Calu3 (cell line): ENCODE data around the gene FGF11. TPM values are rescaled to one million over a fixed set of nuclear protein-coding genes. Genes with fewer than 3 reads are reported as not detected.
A peak's percentile ranks its signal among the peaks of the same experiment; 100 is the strongest.

Source experiments
- BruUV-seq: library from RNA; stranded (reverse); fragments of 400-500 nt; replicated peaks from 2 replicates; lab custom pipeline; 2021; lab: Mats Ljungman, UMichigan
- CTCF ChIA-PET: fragments of 300-600 bp; sonication (Branson Sonifier 250); formaldehyde crosslinking; loops from one replicate; lab custom pipeline; 2022; ENCODE audit warnings: antibody characterized with exemption; lab: Charles Lee
- DNase-seq: peaks from one replicate; pipeline ENCODE4 v3.0.0; 2022
- H3K27ac Mint-ChIP-seq: one replicate; pipeline ENCODE4 v1.8.0; 2022; ENCODE audit warnings: mixed read lengths; ENCODE audit not compliant: unreplicated experiment
- H3K27me3 Mint-ChIP-seq: one replicate; pipeline ENCODE4 v1.8.0; 2022; ENCODE audit warnings: mixed read lengths; ENCODE audit not compliant: unreplicated experiment
- H3K36me3 Mint-ChIP-seq: one replicate; pipeline ENCODE4 v1.8.0; 2022; ENCODE audit warnings: mild to moderate bottlenecking, moderate library complexity, mixed read lengths; ENCODE audit not compliant: insufficient read depth, unreplicated experiment
- H3K4me1 Mint-ChIP-seq: one replicate; pipeline ENCODE4 v1.8.0; 2022; ENCODE audit warnings: mild to moderate bottlenecking, low read depth, mixed read lengths; ENCODE audit not compliant: unreplicated experiment
- H3K4me3 Mint-ChIP-seq: one replicate; pipeline ENCODE4 v1.8.0; 2022; ENCODE audit warnings: mild to moderate bottlenecking, low read depth, moderate library complexity, mixed read lengths; ENCODE audit not compliant: unreplicated experiment
- H3K9me3 Mint-ChIP-seq: one replicate; pipeline ENCODE4 v1.8.0; 2022; ENCODE audit warnings: low read depth, mixed read lengths; ENCODE audit not compliant: unreplicated experiment
- intact Hi-C: fragments of 100-400 bp; cut with micrococcal nuclease; formaldehyde crosslinking; loops from one replicate; pipeline ENCODE4 v1.10.0; 2022; ENCODE audit not compliant: unreplicated experiment
- total RNA-seq: library from RNA; stranded (reverse); gene quantifications from 2 replicates; pipeline ENCODE4 v1.2.3, GENCODE V29; 2022
- TF ChIP-seq, protein P1 (sequence below): fragments of 200-600 bp; IDR thresholded peaks from one replicate; pipeline ENCODE4 v1.8.0; 2022; ENCODE audit warnings: antibody characterized with exemption; ENCODE audit not compliant: unreplicated experiment

FGF11 gene
- total RNA-seq, 1 experiment from 2014 or later: 2.1 TPM

DNA sequence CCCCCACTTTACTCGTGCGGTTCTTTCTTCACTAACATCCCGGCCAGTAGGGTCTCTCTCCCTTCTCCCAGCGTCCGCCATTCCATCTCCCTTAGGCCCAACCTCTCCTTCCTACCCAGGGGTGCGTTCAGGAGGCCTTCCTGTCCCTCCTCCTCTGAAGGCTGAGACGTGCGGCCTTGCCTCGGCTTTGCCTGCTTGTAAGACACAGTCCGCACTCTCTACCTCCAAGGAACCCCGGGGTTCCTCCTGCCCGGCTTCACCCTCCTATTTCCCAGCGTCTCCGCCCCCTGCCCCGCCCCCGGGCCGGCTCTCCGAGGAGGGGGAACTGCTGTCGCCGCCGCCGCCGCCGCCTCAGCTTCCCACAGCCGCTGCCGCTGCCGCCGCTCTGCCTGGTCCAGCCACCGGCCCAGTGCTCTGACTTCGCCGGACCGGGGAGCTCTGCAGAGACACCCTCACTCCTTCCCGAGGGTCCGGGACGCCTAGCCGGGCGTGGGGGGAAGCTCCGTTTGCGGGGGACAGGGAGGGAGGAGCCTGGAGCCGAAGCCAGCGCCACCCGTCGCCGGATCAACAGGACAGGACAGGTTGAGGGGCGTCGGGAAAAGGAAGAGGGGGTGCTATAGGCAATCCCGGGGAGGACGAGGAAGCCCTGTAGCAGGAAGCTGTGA is 1.2 kb upstream of the FGF11 start:
- no peak overlapping the region for H3K27ac Mint-ChIP-seq
- peaks cover 53% of the 10 kb centered on the region for H3K27me3 Mint-ChIP-seq
- intact Hi-C loops: loop anchor here (5.0 kb wide), 3 partner anchors 39 to 124 kb away; partner anchors contain the start of genes KCTD11, SENP3 and ZBTB4
- H3K4me3 Mint-ChIP-seq: peak overlapping the region; percentile 75
- BruUV-seq: no TSS peak
- peaks cover 7% of the 10 kb centered on the region for H3K4me1 Mint-ChIP-seq
- TF ChIP-seq, protein P1, sequence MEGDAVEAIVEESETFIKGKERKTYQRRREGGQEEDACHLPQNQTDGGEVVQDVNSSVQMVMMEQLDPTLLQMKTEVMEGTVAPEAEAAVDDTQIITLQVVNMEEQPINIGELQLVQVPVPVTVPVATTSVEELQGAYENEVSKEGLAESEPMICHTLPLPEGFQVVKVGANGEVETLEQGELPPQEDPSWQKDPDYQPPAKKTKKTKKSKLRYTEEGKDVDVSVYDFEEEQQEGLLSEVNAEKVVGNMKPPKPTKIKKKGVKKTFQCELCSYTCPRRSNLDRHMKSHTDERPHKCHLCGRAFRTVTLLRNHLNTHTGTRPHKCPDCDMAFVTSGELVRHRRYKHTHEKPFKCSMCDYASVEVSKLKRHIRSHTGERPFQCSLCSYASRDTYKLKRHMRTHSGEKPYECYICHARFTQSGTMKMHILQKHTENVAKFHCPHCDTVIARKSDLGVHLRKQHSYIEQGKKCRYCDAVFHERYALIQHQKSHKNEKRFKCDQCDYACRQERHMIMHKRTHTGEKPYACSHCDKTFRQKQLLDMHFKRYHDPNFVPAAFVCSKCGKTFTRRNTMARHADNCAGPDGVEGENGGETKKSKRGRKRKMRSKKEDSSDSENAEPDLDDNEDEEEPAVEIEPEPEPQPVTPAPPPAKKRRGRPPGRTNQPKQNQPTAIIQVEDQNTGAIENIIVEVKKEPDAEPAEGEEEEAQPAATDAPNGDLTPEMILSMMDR: no peak
- no peak for DNase-seq
- CTCF ChIA-PET: no interaction called here
- peaks cover 38% of the 10 kb centered on the region for H3K36me3 Mint-ChIP-seq
- no peaks in the 10 kb centered on the region for H3K9me3 Mint-ChIP-seq

- H3K9me3 Mint-ChIP-seq: no peaks in the 10 kb centered on the region
- no peak for DNase-seq
- H3K27ac Mint-ChIP-seq: peak overlapping the region; percentile 72
- peak overlapping the region; percentile 72 for H3K4me3 Mint-ChIP-seq
- no TSS peak for BruUV-seq
- intact Hi-C loops: loop anchor here (5.0 kb wide), 3 partner anchors 38 to 123 kb away; partner anchors contain the start of genes KCTD11, SENP3 and ZBTB4
- TF ChIP-seq, protein P1: no peak
- peaks cover 60% of the 10 kb centered on the region for H3K27me3 Mint-ChIP-seq
- H3K36me3 Mint-ChIP-seq: peaks cover 38% of the 10 kb centered on the region
- CTCF ChIA-PET: no interaction called here
- H3K4me1 Mint-ChIP-seq: peaks cover 7% of the 10 kb centered on the region
Measured at GRCh38 chr17:7438656-7439460, 454 bp upstream of the FGF11 start.

- H3K4me3 Mint-ChIP-seq: peak overlapping the region; percentile 72
- DNase-seq: peak; percentile 38
- intact Hi-C loops: no loop called here
- peaks cover 62% of the 10 kb centered on the region for H3K27me3 Mint-ChIP-seq
- BruUV-seq: no TSS peak
- CTCF ChIA-PET: no interaction called here
- H3K9me3 Mint-ChIP-seq: no peaks in the 10 kb centered on the region
- TF ChIP-seq, protein P1: no peak
- H3K36me3 Mint-ChIP-seq: peaks cover 34% of the 10 kb centered on the region
- peak overlapping the region; percentile 47 for H3K27ac Mint-ChIP-seq
- H3K4me1 Mint-ChIP-seq: peaks cover 7% of the 10 kb centered on the region
Measured at GRCh38 chr17:7440113-7440833, 961 bp downstream of the FGF11 start.

GRCh38 chr17:7440834-7441195 is 1.5 kb downstream of the FGF11 start:
- no TSS peak for BruUV-seq
- CTCF ChIA-PET: interaction anchor here (0.6 to 0.7 kb wide), 5 partner anchors 10 to 198 kb away, joined by 3 to 8 read pairs (median 5); partner anchors contain the start of genes GABARAP and NEURL4
- DNase-seq: no peak
- TF ChIP-seq, protein P1: no peak
- Mint-ChIP-seq H3K27me3 (peaks cover 67% of the 10 kb centered on the region), H3K9me3 (no peaks in the 10 kb centered on the region), H3K4me1 (peaks cover 7% of the 10 kb centered on the region), H3K27ac (no peak overlapping the region), H3K36me3 (peaks cover 29% of the 10 kb centered on the region), H3K4me3 (peak overlapping the region; percentile 72)
- intact Hi-C loops: no loop called here
